Body of pancreas (tissue), 4 donors: ENCODE data around the gene CBX7.

Experiments
- POLR2A ChIP-seq, 3 donors: fragments of 450-650 bp; IDR thresholded peaks; one replicate each; pipeline ENCODE4 v1.6.1; 2016; ENCODE audit warnings: antibody characterized with exemption in 3 of 3, mild to moderate bottlenecking in 2 of 3
- TF ChIP-seq, protein P1 (sequence below), 7 experiments: fragments of 450-650 bp in 4 of 7; fragments of 200-600 bp in 3 of 7; sonication (generic) in 3 of 7; IDR thresholded peaks; one replicate each; pipeline ENCODE4 v1.5.1; 2016 to 2019; ENCODE audit warnings: antibody characterized with exemption in 7 of 7

DNA sequence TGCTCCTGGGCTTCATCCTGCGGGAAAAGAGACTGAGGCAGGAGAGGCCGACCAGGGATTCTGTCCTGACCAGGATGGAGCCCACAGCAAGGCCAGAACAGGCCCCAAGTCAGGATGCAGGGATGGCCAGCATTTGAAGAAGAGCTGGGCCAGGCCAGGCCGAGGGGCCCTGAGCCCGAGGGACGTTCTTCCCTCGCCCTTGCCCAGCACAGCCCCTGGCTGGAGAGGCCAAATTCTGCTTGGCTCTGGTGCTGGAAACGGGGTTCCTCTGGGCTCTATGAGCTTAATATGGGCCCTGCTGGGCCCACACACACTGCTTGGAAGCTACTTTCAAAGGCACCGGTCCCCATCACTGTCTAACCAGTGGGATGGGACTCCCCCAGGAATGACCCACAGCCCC lies 67.8 kb downstream of the CBX7 start:
- TF ChIP-seq, protein P1, sequence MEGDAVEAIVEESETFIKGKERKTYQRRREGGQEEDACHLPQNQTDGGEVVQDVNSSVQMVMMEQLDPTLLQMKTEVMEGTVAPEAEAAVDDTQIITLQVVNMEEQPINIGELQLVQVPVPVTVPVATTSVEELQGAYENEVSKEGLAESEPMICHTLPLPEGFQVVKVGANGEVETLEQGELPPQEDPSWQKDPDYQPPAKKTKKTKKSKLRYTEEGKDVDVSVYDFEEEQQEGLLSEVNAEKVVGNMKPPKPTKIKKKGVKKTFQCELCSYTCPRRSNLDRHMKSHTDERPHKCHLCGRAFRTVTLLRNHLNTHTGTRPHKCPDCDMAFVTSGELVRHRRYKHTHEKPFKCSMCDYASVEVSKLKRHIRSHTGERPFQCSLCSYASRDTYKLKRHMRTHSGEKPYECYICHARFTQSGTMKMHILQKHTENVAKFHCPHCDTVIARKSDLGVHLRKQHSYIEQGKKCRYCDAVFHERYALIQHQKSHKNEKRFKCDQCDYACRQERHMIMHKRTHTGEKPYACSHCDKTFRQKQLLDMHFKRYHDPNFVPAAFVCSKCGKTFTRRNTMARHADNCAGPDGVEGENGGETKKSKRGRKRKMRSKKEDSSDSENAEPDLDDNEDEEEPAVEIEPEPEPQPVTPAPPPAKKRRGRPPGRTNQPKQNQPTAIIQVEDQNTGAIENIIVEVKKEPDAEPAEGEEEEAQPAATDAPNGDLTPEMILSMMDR (IDR thresholded peaks at IDR 0.05), result no peak
- TF ChIP-seq POLR2A (IDR thresholded peaks at IDR 0.05), result no peak
